ENCODE results near the gene SRSF4.
"Not testable (repeated sequence)": the region's sequence is repeated elsewhere in the genome, so short reads cannot be mapped to it uniquely, and the experiment has no call there.

SRSF4 gene

GRCh38 chr1:29124366-29125236, 57.1 kb downstream of the SRSF4 start:
- peak; percentile 51 for DNase-seq (ENCODE audit: low read depth)

GRCh38 chr1:29123887-29124365, 57.8 kb downstream of the SRSF4 start, which contains the start of gene TMEM200B:
Gene TMEM200B, minus strand, starts transcription at chr1:29123903. Its CDS starts 2,075 bp downstream, at chr1:29121828.
- DNase-seq (ENCODE audit: low read depth) = no peak

GRCh38 chr1:29123053-29123886, 58.4 kb downstream of the SRSF4 start:
- DNase-seq (ENCODE audit: low read depth) = no peak

GRCh38 chr1:29122682-29123052, 59.0 kb downstream of the SRSF4 start:
- no peak for DNase-seq (ENCODE audit: low read depth)

- DNase-seq (ENCODE audit: low read depth) = no peak
Measured at GRCh38 chr1:29121936-29122681, 59.6 kb downstream of the SRSF4 start.

- no peak for DNase-seq (ENCODE audit: low read depth)
Measured at GRCh38 chr1:29121516-29121935, 60.2 kb downstream of the SRSF4 start.

GRCh38 chr1:29120947-29121485, 60.7 kb downstream of the SRSF4 start:
- DNase-seq (ENCODE audit: low read depth) = peak; percentile 56

GRCh38 chr1:29120367-29120766, 61.3 kb downstream of the SRSF4 start:
- DNase-seq (ENCODE audit: low read depth) = no peak

- no peak for DNase-seq (ENCODE audit: low read depth)
Measured at GRCh38 chr1:29119121-29119929, 62.4 kb downstream of the SRSF4 start.

GRCh38 chr1:29117381-29117780, 64.3 kb downstream of the SRSF4 start:
- no peak for DNase-seq (ENCODE audit: low read depth)

GRCh38 chr1:29114654-29115053, 67.0 kb downstream of the SRSF4 start:
- DNase-seq (ENCODE audit: low read depth) = no peak

GRCh38 chr1:29113413-29114117, 68.1 kb downstream of the SRSF4 start:
- DNase-seq (ENCODE audit: low read depth) = no peak

- DNase-seq (ENCODE audit: low read depth) = no peak
Measured at GRCh38 chr1:29112705-29113412, 68.8 kb downstream of the SRSF4 start.

- not testable (repeated sequence) for DNase-seq (ENCODE audit: low read depth)
Measured at GRCh38 chr1:29108041-29108440, 73.7 kb downstream of the SRSF4 start.

- no peak for DNase-seq (ENCODE audit: low read depth)
Measured at GRCh38 chr1:29105822-29106221, 75.9 kb downstream of the SRSF4 start.

GRCh38 chr1:29100487-29100886, 81.2 kb downstream of the SRSF4 start:
- no peak for DNase-seq (ENCODE audit: low read depth)

- DNase-seq (ENCODE audit: low read depth) = no peak
Measured at GRCh38 chr1:29099286-29099685, 82.4 kb downstream of the SRSF4 start.

Measured in activated T-cell treated with anti-CD3 and anti-CD28 coated beads for 24 hours (primary cell).